ENCODE data around the gene CLOCK. TPM values are rescaled to one million over a fixed set of nuclear protein-coding genes. Genes with fewer than 3 reads are reported as not detected.

Gene CLOCK
- total RNA-seq, 2 donors from 2014 or later: 26.8 to 33.5 TPM

DNA sequence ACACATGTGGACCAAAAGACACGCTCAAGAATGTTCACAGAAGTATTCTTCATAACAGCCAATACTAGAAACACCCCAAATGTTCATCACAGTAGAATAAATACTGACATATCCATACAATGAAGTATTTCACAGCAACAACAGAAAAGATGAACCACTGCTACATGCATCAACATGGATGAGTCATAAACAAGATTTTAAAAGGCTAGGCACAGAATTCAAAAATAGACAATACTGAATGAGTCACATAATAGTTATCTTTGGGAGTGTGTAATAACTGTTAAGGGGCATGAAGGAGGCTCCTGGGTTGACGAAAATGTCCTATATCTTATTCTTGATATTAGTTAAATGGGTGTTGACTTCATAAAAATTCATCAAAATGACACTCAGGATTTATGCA lies 43.5 kb downstream of the CLOCK start:
- ATAC-seq (peak in 1 of 2 donors; percentile 91), DNase-seq (no peak)
- intact Hi-C loops (cut with DNase I): no loop called here

DNA sequence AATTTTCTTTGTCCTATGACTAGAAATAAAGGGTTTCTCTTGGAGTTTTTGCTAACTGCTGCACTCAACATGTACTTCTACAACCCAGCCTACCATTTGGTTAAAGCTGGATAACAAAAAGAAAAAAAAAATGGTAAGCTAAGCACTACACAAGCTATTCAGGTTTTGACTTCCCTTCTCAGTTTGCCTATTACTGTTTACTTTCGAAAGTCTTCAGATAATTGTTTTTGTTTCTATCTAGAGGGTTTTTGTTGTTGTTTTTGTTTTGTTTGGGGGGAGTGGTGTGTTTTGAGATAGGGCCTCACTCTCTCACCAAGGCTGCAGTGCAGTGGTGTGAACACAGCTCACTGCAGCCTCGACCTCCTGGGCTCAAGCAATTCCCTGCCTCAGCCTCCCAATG lies 46.6 kb downstream of the CLOCK start:
- DNase-seq (no peak), ATAC-seq (no peak)
- intact Hi-C loops (cut with DNase I): no loop called here

DNA sequence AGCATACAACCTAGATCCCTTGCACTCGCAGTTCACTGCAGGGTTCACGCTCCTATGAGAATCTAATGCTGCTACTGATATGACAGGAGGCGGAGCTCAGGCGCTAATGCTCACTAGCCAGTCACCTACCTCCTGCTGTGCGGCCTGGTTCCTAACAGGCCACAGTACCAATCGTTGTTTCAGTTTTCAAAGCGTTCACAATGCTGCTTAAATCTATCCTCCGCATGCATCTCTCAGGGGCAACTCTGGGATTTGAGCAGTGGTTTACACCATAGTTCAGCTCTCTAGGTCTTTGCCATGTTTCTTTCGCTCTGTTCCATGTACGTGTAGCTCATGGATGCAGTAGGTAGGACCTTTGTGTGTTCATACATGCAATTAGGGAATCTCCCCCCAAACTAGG lies 47.2 kb downstream of the CLOCK start:
- ATAC-seq (no peak), DNase-seq (no peak)
- intact Hi-C loops (cut with DNase I): no loop called here

DNA sequence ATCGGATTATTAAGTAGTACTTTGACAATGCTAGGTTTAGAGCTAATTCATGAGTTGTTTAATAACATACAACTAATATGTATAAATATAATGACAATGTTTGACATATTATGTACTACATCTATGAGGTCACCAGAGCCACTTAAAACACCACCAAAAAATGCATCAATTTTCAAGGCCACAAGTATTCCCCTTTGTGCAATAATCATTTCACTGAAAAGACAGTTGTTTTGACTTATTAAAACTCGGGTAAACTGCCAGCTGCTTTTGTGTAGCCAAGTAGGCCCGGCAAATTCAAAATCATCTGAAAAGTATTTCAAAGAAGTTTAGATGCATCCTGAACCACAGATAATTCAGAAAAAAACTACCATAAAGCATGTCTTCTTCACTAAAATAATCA lies 48.7 kb downstream of the CLOCK start:
- intact Hi-C loops (cut with DNase I): no loop called here

DNA sequence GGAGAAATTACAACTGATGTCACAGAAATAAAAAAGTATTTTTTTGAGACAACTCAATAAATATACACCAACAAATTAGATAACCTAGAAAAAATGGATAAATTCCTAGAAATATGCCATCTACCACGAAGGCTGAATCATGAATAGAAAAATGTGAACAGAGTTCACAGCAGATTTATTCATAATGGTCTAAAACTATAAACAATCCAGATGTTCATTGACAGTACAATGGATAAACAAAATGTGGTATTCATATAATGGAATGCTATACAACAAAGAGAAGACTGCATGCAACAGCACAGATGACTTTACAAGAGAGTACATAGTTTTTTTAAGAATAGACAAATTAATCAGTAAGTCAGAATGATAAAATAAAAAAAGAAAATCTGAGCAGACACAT lies 55.2 kb downstream of the CLOCK start:
- intact Hi-C loops (cut with DNase I): no loop called here
- ATAC-seq (no peak), DNase-seq (no peak)

More for the DNA sequence above, 48.7 kb downstream of the CLOCK start:
- DNase-seq (no peak), ATAC-seq (no peak)

DNA sequence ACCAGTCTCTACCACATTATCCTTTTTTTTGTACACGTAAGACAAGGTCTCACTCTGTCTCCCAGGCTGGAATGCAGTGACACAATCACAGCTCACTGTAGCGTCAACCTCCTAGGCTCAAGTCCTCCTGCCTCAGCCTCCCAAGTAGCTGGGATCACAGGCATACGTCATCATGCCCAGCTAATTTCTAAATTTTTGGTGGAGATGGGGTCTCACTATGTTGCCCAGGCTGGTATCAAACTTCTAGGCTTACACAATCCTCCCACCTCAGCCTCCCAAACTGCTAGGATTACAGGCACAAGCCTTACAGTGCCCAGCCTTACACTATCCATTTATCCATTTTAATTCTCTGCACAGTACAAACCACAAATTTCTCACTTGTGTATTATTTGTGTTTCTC lies 58.0 kb downstream of the CLOCK start:
- intact Hi-C loops (cut with DNase I): no loop called here
- DNase-seq (no peak), ATAC-seq (no peak)

DNA sequence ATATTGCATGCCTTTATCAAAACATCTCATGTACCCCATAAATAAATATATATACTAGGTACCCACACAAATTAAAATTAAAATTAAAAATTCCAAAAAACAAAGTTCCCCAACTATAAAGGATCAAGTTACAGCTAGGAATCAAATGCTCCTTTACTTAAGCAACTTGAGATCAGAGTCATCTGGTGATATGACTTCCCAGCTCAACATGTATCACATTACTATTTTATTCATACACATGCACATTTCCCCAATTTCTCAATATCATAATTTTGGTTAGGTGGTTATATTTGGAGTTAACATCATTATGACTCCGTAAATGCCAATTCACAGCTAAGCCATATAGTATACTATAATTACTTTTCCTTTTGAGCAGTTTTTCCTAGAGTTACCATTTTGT lies 60.9 kb downstream of the CLOCK start:
- no peak for ATAC-seq
- intact Hi-C loops (cut with DNase I): no loop called here
- DNase-seq: no peak

DNA sequence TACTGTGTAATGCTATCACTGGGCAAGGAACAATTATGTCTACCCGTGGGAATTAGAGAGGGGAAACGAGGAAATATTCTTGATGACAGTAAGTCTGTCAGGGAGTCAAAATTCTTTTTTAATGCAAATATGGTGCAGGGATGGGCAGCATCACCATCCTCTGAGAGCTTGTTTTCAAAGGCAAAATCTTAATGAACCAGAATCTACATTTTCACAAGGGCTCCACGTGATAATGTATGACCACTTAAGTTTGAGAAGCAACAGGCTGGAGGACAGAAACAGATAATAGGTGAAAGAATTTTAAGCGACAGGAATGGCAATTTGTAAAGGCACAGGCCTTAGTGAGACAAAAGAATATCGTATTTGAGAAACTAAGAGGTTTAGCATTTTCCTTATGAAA lies 63.4 kb downstream of the CLOCK start:
- no peak for ATAC-seq
- DNase-seq: no peak
- intact Hi-C loops (cut with DNase I): no loop called here

DNA sequence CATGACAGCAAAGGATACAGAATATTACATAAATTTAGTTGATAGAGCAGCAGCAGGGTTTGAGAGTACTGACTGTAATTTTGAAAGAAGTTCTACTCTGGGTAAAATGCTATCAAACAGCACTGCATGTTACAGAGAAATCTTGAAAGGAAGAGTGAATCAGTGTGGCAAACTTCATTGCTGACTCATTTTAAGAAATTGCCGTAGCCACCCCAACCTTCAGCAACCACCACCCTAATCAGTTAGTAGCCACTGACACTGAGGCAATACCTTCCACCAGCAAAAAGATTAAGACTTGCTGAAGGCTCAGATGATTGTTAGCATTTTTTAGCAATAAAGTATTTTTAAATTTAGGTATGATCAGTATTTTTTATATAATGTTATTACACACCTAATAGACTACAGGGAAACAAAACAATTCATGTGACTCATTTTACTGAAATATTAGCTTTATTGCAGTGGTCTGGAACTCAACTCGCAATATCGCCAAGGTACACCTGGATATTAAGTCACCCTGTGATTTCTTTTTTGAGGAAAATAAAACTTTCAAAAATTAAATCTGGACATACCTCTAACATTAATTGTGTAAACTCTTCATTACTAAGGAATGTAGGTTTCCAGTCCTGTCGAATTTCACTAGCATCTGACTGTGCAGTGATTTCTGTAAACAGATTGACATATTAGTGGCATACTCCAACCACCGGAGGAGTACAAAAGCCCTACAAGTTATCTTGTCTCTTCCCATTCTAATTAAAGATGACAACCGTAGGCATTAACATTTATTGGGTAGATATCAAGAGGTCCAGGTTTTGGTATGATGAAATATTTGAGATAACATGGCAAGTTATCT lies 71.1 kb downstream of the CLOCK start:
- intact Hi-C loops (cut with DNase I): no loop called here
- DNase-seq (no peak), ATAC-seq (no peak)

DNA sequence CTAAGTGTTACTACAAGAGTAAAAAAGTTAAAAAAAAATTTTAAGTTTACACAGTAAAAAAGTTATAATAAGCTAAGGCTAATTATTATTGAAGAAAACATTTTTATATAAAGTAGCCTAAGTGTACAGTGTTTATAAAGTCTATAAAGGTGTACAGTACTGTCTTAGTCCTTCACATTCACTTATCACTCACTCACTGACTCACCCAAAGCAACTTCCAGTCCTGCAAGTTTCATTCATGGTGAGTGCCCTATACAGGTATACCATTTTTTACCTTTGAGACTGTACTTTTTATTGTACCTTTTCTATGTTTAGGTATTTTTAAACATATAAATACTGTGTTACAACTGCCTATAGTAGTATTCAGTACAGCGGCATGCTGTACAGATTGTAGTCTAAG lies 76.7 kb downstream of the CLOCK start:
- no peak for DNase-seq
- no peak for ATAC-seq
- intact Hi-C loops (cut with DNase I): loop anchor here in 1 of 2 donors (5.0 kb wide), 1 partner anchor 48 kb away; no protein-coding TSS in a partner anchor

DNA sequence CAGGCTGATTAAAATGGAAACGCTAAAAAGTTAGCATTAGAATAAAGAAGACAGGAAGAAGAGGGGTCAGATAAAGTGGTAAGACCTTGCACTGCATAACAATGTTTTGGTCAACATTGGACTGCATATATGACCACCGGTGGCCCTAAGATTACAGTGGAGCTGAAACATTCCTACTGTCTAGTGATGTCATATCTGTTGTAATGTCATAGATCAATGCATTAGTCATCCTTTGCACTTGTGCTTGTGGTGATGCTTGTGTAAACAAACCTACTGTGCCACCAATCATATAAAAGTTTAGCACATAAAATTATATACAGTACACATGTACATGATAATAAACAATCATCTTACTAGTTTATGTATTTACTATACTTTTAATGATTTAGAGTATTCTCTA lies 78.0 kb downstream of the CLOCK start:
- intact Hi-C loops (cut with DNase I): no loop called here
- no peak for ATAC-seq
- DNase-seq: no peak

DNA sequence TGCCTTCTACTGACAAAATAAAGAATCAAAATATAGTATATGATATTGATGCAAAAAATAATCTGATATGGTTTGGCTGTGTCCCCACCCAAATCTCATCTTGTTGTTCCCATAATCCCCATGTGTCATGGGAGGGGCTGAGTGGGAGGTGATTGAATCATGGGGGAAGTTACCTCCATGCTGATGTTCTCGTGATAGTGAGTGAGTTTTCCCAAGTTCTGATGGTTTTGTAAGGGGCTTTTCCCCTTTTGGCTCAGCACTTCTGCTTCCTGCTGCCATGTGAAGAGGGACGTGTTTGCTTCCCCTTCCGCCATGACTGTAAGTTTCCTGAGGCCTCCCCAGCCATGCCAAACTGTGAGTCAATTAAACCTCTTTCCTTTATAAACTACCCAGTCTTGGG lies 80.7 kb downstream of the CLOCK start:
- ATAC-seq (no peak), DNase-seq (no peak)
- intact Hi-C loops (cut with DNase I): no loop called here

DNA sequence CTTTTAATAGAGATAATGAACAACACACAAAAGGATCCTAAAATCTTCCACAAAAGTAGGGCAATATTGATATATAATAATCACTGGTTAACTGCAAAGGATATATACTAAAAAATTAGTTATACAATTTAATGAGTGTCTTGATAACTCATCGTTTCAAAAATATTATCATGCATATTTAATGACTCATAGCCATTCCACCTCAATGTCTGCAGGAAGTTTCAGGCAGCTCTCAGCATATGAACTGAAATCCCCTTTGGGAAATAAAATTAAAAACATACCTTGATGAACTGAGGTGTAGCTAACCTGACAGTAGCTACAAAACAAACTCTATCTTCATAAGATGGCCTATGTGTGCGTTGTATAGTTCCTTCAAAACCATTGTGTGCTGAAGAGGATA lies 88.1 kb downstream of the CLOCK start:
- ATAC-seq: no peak
- intact Hi-C loops (cut with DNase I): no loop called here
- DNase-seq: no peak

DNA sequence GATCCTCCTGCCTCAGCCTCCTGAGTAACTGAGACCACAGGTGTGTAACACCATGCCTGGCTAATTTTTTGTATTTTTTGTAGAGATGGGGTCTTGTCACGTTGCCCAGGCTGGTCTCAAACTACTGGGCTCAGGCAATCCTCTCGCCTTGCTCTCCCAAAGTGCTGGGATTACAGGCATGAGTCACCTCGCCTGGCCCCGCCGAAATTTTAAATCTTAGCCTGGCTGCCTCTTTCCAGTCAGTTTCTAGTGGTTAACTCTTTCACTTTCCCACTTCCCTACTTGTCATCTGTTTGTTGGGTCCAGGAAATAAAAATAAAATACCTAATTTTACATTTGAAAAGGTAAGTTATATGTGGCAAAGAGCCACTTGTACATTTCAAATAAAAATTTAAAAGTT lies 88.5 kb downstream of the CLOCK start:
- intact Hi-C loops (cut with DNase I): no loop called here
- DNase-seq (no peak), ATAC-seq (no peak)

DNA sequence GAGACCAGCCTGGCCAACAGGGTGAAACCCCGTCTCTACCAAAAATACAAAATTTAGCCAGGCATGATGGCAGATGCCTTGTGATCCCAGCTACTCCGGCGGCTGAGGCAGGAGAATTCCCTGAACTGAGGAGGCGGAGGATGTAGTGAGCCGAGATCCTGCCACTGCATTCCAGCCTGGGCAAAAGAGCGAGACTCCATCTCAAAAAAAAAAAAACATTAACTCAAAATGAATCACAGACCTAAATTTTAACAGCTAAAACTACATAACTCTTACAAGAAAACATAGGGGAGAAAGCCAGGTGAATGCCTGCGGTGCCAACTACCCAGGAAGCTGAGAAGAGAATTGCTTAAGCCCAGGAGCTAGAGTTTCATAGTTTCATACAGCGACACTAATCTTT lies 96.1 kb downstream of the CLOCK start:
- intact Hi-C loops (cut with DNase I): no loop called here
- no peak for ATAC-seq
- DNase-seq: no peak

DNA sequence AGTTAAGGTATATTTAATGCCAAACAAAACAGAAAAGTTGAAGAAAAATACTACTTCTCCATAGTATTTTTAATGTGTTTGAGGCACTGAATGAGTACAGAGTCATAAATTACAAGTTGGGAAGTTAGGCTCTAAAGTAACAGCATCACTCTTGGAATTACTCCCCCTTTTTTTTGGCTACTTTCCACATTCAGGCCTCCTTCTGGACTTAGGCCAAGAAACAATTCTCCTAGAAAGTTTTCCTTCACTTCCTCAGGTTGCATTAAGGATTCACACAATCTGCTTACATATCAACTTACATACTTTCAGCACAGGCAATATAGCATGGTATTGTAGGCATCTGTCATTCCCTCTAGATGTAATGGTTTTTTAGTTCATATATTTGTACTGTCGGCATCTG lies 98.9 kb downstream of the CLOCK start:
- intact Hi-C loops (cut with DNase I): loop anchor here in 1 of 2 donors (5.0 kb wide), 1 partner anchor 104 kb away; no protein-coding TSS in a partner anchor
- no peak for DNase-seq
- no peak for ATAC-seq

DNA sequence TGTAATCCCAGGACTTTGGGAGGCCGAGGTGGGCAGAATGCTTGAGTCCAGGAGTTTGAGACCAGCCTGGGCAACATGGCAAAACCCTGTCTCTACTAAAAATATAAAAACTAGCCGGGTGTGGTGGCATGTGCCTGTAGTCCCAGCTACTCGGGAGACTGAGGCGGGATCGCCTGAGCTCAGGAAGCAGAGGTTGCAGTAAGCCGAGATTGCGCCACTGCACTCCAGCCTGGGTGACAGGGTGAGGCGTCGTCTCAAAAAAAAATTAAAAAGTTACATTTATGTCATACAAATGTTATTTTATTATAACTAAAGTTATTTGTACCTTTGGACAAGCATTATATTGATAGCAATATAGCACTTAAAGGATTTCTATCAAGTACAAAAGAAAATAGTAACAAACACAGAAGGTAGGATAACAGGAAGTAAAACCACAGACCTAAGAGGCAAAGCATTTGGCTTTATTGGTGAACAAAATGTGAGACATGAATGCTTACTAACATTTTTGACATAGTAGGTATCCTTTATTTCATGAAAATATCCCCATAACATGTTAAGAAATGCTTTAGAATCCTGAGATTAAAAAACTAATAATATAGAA lies 99.5 kb downstream of the CLOCK start:
- ATAC-seq: no peak
- intact Hi-C loops (cut with DNase I): loop anchor here in 1 of 2 donors (5.0 kb wide), 1 partner anchor 105 kb away; no protein-coding TSS in a partner anchor
- no peak for DNase-seq

DNA sequence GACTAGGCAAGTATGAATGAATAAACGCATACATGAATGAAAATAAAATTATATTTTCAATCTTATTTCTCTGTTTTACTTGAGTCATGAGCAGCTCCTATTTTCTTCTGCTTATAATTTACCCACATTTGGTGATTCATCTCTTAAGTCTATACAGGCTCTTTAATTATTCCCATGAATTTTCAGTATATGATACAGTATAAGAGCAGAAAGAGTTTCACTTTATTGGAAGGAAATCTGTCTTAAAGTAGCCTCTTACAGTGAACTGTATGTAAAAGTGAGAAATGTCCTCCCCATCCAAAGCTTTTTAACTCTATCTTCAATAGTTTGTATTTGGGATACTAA lies 100.2 kb downstream of the CLOCK start:
- DNase-seq: no peak
- intact Hi-C loops (cut with DNase I): loop anchor here in 1 of 2 donors (5.0 kb wide), 1 partner anchor 106 kb away; no protein-coding TSS in a partner anchor
- ATAC-seq: no peak

DNA sequence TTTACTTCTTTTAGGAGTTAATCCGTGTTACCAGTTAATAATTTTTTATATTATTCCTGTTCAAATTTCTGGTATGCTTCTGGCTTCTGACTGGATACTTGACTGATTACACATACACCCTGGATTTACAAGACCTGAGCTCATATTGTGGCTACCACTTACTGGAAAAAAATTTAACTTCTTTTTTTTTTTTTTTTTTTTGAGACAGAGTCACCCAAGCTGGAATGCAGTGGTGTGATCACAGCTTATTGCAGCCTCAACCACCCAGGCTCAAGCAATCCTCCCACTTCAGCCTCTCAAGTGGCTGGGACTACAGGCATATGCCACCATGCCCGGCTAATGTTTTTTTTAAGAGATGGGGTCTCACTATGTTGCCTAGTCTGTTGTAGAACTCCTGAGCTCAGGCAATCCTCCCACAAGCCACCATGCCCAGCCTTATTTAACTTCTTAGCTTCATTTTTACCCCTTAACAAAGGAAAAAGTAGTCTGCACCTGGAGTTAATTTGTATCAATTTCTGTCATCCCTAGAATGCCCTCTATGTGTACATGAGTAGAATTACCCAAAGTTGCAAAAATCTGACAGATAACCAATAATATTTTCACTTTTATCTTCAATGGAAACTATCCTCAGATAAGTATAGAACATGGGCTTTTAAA lies 100.7 kb downstream of the CLOCK start:
- ATAC-seq (no peak), DNase-seq (no peak)
- intact Hi-C loops (cut with DNase I): loop anchor here in 1 of 2 donors (5.0 kb wide), 1 partner anchor 106 kb away; no protein-coding TSS in a partner anchor

DNA sequence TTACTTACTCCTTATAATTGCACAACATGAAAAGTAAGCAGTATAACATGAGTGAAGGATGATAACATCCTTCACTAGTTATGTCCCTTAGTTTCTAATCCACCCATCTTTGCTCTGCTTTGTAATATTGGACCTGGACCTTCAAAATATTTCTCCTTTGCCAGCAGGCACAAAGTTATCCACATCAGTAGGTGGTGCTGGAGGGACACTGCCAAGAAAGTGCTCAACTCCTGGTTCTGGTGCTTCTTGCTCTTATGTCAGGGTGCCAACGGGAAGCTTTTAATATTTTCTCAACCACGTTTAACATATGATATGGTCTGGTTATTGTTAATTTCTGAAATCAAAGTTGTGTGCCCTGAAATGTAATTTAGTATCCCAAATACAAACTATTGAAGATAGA lies 101.9 kb downstream of the CLOCK start:
- DNase-seq (no peak), ATAC-seq (peak in 1 of 2 donors; percentile 38)
- intact Hi-C loops (cut with DNase I): loop anchor here in 1 of 2 donors (5.0 kb wide), 1 partner anchor 107 kb away; no protein-coding TSS in a partner anchor

Data from left cardiac atrium (tissue), 4 donors.